ENCODE measurements around the gene SYTL3.
A peak's percentile ranks its signal among the peaks of the same experiment; 100 is the strongest.

SYTL3 gene

DNA sequence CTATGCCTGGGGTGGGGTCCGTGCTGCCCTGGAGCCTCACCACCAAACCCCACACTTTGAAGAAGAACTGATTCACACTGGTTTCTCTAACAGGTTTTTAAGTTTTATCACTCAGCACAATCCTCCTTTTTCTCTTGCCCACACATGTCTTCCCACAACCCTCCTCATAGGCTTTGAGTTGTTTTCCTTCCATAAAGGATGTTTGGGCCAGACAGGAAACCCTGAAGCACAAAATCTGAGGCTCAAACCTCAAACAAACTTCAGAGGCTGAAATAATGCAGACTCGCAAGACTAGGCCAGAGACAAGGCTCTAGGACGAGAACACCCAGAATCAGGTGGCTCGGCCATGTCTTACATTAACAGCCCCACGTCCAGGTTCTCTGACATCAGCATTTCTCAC lies 134.0 kb downstream of the SYTL3 start:
- Histone ChIP-seq H3K4me1 (peaks cover 69% of the 10 kb centered on the region), H3K9me3 (ENCODE audit: control insufficient read depth, low read length) (no peaks in the 10 kb centered on the region), H3K4me2 (ENCODE audit: low read length) (no peak overlapping the region), H3K9ac (no peak overlapping the region), H3K36me3 (ENCODE audit: control insufficient read depth, insufficient read depth, low read length) (peaks cover 4% of the 10 kb centered on the region), H3K27me3 (ENCODE audit: control insufficient read depth, insufficient read depth, low read length) (no peaks in the 10 kb centered on the region), H2AFZ (no peak overlapping the region), H3K79me2 (peaks cover 11% of the 10 kb centered on the region), H3K4me3 (ENCODE audit: low read depth, low read length) (no peak overlapping the region), H3K27ac (peak overlapping the region; percentile 85)
- TF ChIP-seq, protein P1, sequence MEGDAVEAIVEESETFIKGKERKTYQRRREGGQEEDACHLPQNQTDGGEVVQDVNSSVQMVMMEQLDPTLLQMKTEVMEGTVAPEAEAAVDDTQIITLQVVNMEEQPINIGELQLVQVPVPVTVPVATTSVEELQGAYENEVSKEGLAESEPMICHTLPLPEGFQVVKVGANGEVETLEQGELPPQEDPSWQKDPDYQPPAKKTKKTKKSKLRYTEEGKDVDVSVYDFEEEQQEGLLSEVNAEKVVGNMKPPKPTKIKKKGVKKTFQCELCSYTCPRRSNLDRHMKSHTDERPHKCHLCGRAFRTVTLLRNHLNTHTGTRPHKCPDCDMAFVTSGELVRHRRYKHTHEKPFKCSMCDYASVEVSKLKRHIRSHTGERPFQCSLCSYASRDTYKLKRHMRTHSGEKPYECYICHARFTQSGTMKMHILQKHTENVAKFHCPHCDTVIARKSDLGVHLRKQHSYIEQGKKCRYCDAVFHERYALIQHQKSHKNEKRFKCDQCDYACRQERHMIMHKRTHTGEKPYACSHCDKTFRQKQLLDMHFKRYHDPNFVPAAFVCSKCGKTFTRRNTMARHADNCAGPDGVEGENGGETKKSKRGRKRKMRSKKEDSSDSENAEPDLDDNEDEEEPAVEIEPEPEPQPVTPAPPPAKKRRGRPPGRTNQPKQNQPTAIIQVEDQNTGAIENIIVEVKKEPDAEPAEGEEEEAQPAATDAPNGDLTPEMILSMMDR (IDR thresholded peaks at IDR 0.05) = no peak

DNA sequence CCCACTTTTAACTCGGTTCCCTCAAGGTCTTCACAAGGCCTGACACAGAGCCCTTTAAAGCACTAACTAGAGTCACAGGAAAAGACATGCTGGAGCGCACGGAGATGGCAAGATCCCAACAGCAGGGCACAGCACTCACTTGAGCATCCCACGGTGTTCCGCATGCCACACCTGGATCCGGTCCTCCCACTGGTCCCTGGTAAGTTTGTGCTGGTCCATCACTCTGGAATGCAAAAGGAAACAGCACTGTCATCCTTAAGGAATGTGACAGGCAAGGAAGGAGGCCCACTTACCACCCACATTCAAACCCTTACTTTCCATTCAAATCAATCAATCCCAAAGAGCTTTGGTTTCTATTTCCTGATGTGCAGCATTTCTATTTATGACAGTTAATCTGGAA lies 134.7 kb downstream of the SYTL3 start:
- Histone ChIP-seq H2AFZ (no peak overlapping the region), H3K27ac (peak overlapping the region; percentile 85), H3K79me2 (peaks cover 7% of the 10 kb centered on the region), H3K36me3 (ENCODE audit: control insufficient read depth, insufficient read depth, low read length) (peaks cover 4% of the 10 kb centered on the region), H3K4me2 (ENCODE audit: low read length) (no peak overlapping the region), H3K9me3 (ENCODE audit: control insufficient read depth, low read length) (no peaks in the 10 kb centered on the region), H3K4me1 (peaks cover 69% of the 10 kb centered on the region), H3K4me3 (ENCODE audit: low read depth, low read length) (no peak overlapping the region), H3K9ac (no peak overlapping the region), H3K27me3 (ENCODE audit: control insufficient read depth, insufficient read depth, low read length) (no peaks in the 10 kb centered on the region)
- TF ChIP-seq, protein P1 (IDR thresholded peaks at IDR 0.05) = no peak

DNA sequence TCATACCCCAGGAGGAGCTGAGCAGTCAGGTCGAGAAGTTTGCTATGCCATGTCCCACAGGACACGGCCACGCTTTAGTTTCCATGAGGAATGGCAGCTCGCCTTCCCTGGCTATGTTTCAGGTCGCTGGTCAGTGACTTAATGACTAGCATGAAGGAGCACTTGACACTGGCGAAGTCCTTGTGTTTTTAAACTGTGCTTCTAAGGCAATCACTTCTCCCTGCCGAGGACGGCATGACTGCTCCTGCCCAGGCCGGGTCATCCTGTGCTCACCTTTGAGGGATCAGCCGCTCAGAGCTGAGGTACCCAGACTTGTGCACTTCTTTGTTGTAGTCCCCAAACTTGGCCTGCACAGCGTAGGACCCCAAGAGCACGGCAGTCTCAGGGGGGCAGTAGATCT lies 135.2 kb downstream of the SYTL3 start:
- no peak overlapping the region for H2AFZ ChIP-seq
- peak overlapping the region; percentile 85 for H3K27ac ChIP-seq
- H3K9ac ChIP-seq = no peak overlapping the region
- peaks cover 72% of the 10 kb centered on the region for H3K4me1 ChIP-seq
- peaks cover 4% of the 10 kb centered on the region for H3K36me3 ChIP-seq (ENCODE audit: control insufficient read depth, insufficient read depth, low read length)
- no peak overlapping the region for H3K4me3 ChIP-seq (ENCODE audit: low read depth, low read length)
- no peak overlapping the region for H3K4me2 ChIP-seq (ENCODE audit: low read length)
- H3K79me2 ChIP-seq = peaks cover 4% of the 10 kb centered on the region
- no peaks in the 10 kb centered on the region for H3K9me3 ChIP-seq (ENCODE audit: control insufficient read depth, low read length)
- TF ChIP-seq, protein P1 (IDR thresholded peaks at IDR 0.05) = no peak
- no peaks in the 10 kb centered on the region for H3K27me3 ChIP-seq (ENCODE audit: control insufficient read depth, insufficient read depth, low read length)

DNA sequence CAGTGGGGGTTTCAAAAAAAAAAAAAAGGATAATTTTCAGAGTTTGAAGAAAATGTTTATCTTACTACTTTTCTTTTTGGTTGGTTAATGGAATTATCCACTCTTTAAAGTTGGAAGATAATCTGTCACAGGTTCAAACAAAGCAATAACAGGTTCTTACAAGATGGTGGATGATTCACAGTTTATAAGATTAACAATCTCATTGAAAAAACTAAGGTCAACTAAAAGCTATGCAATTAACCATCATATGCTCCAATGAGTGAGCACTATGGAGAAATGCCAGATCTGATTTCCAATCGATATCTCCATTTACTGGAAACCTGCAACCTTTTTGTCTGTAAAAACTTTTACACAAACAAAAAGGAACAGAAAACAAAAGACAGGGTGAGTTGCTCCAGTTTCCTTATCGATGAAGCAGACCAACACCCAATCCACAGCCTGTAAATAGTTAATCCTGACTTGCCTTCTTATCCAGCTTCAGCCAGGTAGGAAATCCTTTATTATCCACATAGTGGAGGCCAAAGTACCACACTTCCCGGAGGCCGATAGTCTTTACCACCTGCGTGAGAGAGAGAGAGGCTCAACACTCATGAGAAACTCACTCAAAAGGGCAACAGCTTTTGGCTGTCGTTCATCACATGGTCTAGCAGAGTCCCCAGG lies 136.9 kb downstream of the SYTL3 start:
- Histone ChIP-seq H3K9me3 (ENCODE audit: control insufficient read depth, low read length) (no peaks in the 10 kb centered on the region), H3K79me2 (peaks cover 10% of the 10 kb centered on the region), H3K4me2 (ENCODE audit: low read length) (no peak overlapping the region), H3K4me1 (peaks cover 61% of the 10 kb centered on the region), H2AFZ (no peak overlapping the region), H3K27me3 (ENCODE audit: control insufficient read depth, insufficient read depth, low read length) (no peaks in the 10 kb centered on the region), H3K4me3 (ENCODE audit: low read depth, low read length) (no peak overlapping the region), H3K9ac (no peak overlapping the region), H3K27ac (peak overlapping the region; percentile 85), H3K36me3 (ENCODE audit: control insufficient read depth, insufficient read depth, low read length) (peaks cover 4% of the 10 kb centered on the region)
- TF ChIP-seq, protein P1 (IDR thresholded peaks at IDR 0.05) = no peak

DNA sequence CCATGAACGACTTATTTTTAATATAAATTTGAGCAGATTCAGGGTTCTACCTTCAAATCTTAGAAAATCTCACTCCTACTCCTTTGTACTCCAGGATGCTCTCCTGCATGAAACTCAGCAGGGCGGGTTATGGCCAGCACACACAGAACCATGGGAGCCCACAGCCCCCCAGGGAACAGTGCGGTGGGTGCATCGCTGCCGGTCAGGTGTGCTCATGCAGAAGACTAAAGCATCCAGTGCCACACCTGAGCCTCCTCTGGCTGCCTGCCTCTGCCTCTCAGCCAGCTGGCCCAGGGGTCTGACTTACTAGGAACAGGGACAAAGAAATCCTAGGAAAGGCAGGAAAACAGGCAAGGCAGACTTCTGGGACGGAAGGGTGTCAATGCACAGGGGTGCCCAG lies 137.5 kb downstream of the SYTL3 start:
- Histone ChIP-seq H3K4me1 (peaks cover 61% of the 10 kb centered on the region), H3K36me3 (ENCODE audit: control insufficient read depth, insufficient read depth, low read length) (peaks cover 4% of the 10 kb centered on the region), H3K27me3 (ENCODE audit: control insufficient read depth, insufficient read depth, low read length) (no peaks in the 10 kb centered on the region), H3K27ac (peak overlapping the region; percentile 85), H3K9me3 (ENCODE audit: control insufficient read depth, low read length) (no peaks in the 10 kb centered on the region), H3K4me3 (ENCODE audit: low read depth, low read length) (no peak overlapping the region), H3K79me2 (peaks cover 16% of the 10 kb centered on the region), H3K9ac (no peak overlapping the region), H2AFZ (no peak overlapping the region), H3K4me2 (ENCODE audit: low read length) (no peak overlapping the region)
- TF ChIP-seq, protein P1 (IDR thresholded peaks at IDR 0.05) = no peak
